ENCODE results near the gene SELPLG.

SELPLG gene

GRCh38 chr12:108610336-108610815 is 23.3 kb downstream of the SELPLG start:
- CTCF ChIA-PET = no interaction called here
- TF ChIP-seq HDGF (IDR thresholded peaks at IDR 0.05; ENCODE audit: borderline replicate concordance) (no peak), LEF1 (IDR thresholded peaks at IDR 0.05; ENCODE audit: borderline replicate concordance) (no peak), ARNT (IDR thresholded peaks at IDR 0.05) (no peak), FOXK2 (IDR thresholded peaks at IDR 0.05) (no peak), ELF4 (IDR thresholded peaks at IDR 0.05) (no peak), L3MBTL2 (conservative IDR thresholded peaks at IDR 0.05) (no peak), TARDBP (IDR thresholded peaks at IDR 0.05) (no peak), PKNOX1 (IDR thresholded peaks at IDR 0.05) (no peak), SUZ12 (IDR thresholded peaks at IDR 0.05) (no peak), ZNF384 (IDR thresholded peaks at IDR 0.05) (no peak), FOXA1 (IDR thresholded peaks at IDR 0.05) (no peak), NFRKB (IDR thresholded peaks at IDR 0.05) (no peak), SP1 (IDR thresholded peaks at IDR 0.05) (no peak), CTBP1 (IDR thresholded peaks at IDR 0.05; ENCODE audit: borderline replicate concordance) (no peak), FOXM1 (IDR thresholded peaks at IDR 0.05; ENCODE audit: borderline replicate concordance) (no peak), BHLHE40 (IDR thresholded peaks at IDR 0.05; ENCODE audit: borderline replicate concordance) (no peak)
- POLR2A ChIA-PET = interaction anchor here (0.5 kb wide), 1 partner anchor 26 kb away, joined by 3 read pairs; no protein-coding TSS in a partner anchor
- DNase-seq (ENCODE audit: extremely low spot score) = no peak

GRCh38 chr12:108609537-108610335 is 24.0 kb downstream of the SELPLG start:
- no peak for TF ChIP-seq BHLHE40 (IDR thresholded peaks at IDR 0.05; ENCODE audit: borderline replicate concordance)
- no peak for TF ChIP-seq HDGF (IDR thresholded peaks at IDR 0.05; ENCODE audit: borderline replicate concordance)
- TF ChIP-seq L3MBTL2 (conservative IDR thresholded peaks at IDR 0.05) = no peak
- TF ChIP-seq SUZ12 (IDR thresholded peaks at IDR 0.05) = no peak
- TF ChIP-seq ARNT (IDR thresholded peaks at IDR 0.05) = no peak
- TF ChIP-seq TARDBP (IDR thresholded peaks at IDR 0.05) = no peak
- TF ChIP-seq LEF1 (IDR thresholded peaks at IDR 0.05; ENCODE audit: borderline replicate concordance) = no peak
- no peak for TF ChIP-seq NFRKB (IDR thresholded peaks at IDR 0.05)
- TF ChIP-seq FOXM1 (IDR thresholded peaks at IDR 0.05; ENCODE audit: borderline replicate concordance) = no peak
- no peak for TF ChIP-seq CTBP1 (IDR thresholded peaks at IDR 0.05; ENCODE audit: borderline replicate concordance)
- ChIA-PET CTCF (no interaction called here), POLR2A (interaction anchor here (0.5 kb wide), 1 partner anchor 26 kb away, joined by 3 read pairs; no protein-coding TSS in a partner anchor)
- DNase-seq (ENCODE audit: extremely low spot score) = no peak

GRCh38 chr12:108608616-108609015 is 25.1 kb downstream of the SELPLG start:
- DNase-seq (ENCODE audit: extremely low spot score) = no peak
- ChIA-PET CTCF (no interaction called here), POLR2A (no interaction called here)
- TF ChIP-seq BHLHE40 (IDR thresholded peaks at IDR 0.05; ENCODE audit: borderline replicate concordance) = no peak
- TF ChIP-seq TARDBP (IDR thresholded peaks at IDR 0.05) = no peak
- no peak for TF ChIP-seq FOXK2 (IDR thresholded peaks at IDR 0.05)
- no peak for TF ChIP-seq SP1 (IDR thresholded peaks at IDR 0.05)
- no peak for TF ChIP-seq CTBP1 (IDR thresholded peaks at IDR 0.05; ENCODE audit: borderline replicate concordance)
- TF ChIP-seq ELF4 (IDR thresholded peaks at IDR 0.05) = no peak

- CTCF ChIA-PET = no interaction called here
- POLR2A ChIA-PET = no interaction called here
- DNase-seq (ENCODE audit: extremely low spot score) = no peak
- TF ChIP-seq FOXA1 (IDR thresholded peaks at IDR 0.05) (no peak), HDGF (IDR thresholded peaks at IDR 0.05; ENCODE audit: borderline replicate concordance) (no peak), TARDBP (IDR thresholded peaks at IDR 0.05) (no peak), ZNF384 (IDR thresholded peaks at IDR 0.05) (no peak), LEF1 (IDR thresholded peaks at IDR 0.05; ENCODE audit: borderline replicate concordance) (no peak), SP1 (IDR thresholded peaks at IDR 0.05) (no peak), L3MBTL2 (conservative IDR thresholded peaks at IDR 0.05) (no peak), ARNT (IDR thresholded peaks at IDR 0.05) (no peak), NFRKB (IDR thresholded peaks at IDR 0.05) (no peak), FOXK2 (IDR thresholded peaks at IDR 0.05) (no peak), FOXM1 (IDR thresholded peaks at IDR 0.05; ENCODE audit: borderline replicate concordance) (no peak), SUZ12 (IDR thresholded peaks at IDR 0.05) (no peak), PKNOX1 (IDR thresholded peaks at IDR 0.05) (no peak), BHLHE40 (IDR thresholded peaks at IDR 0.05; ENCODE audit: borderline replicate concordance) (no peak), CTBP1 (IDR thresholded peaks at IDR 0.05; ENCODE audit: borderline replicate concordance) (no peak), ELF4 (IDR thresholded peaks at IDR 0.05) (no peak)
Observed at GRCh38 chr12:108607981-108608600, 25.6 kb downstream of the SELPLG start.

- ChIA-PET POLR2A (no interaction called here), CTCF (no interaction called here)
- DNase-seq (ENCODE audit: extremely low spot score) = no peak
- TF ChIP-seq FOXA1 (IDR thresholded peaks at IDR 0.05) (no peak), PKNOX1 (IDR thresholded peaks at IDR 0.05) (no peak)
Observed at GRCh38 chr12:108606492-108606891, 27.2 kb downstream of the SELPLG start.

Measured in HEK293T (cell line).